ENCODE measurements around the gene CTBP1. TPM values are rescaled to one million over a fixed set of nuclear protein-coding genes. Genes with fewer than 3 reads are reported as not detected.

CTBP1 gene
- total RNA-seq, 1 donor: 246 TPM

DNA sequence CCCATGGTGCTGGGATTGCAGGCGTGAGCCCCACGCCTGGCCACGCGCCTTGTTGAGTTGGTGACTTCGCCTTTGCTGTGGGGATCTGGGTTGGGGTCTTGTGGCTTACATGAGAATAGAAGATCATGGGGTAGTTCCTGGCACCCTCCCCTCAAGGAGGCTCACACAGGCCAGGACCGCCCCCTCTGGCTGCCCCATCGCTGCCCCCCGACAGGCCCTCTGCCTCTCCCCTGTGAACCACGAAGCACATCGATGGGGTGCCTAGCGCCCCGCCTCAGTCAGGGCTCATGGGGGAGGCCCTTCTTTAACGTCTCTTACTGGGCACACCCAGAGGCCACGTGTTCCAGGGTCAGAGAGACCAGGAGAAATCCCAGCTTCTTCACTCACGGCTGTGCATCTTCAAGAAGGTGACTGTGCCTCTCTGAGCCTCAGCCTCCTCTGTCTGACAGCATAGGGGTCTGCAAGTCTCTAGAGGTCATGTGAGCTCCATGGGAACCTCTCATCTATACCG lies 53.0 kb downstream of the CTBP1 start:
- H3K4me1 ChIP-seq (ENCODE audit: insufficient read depth, low read length): peaks cover 37% of the 10 kb centered on the region

DNA sequence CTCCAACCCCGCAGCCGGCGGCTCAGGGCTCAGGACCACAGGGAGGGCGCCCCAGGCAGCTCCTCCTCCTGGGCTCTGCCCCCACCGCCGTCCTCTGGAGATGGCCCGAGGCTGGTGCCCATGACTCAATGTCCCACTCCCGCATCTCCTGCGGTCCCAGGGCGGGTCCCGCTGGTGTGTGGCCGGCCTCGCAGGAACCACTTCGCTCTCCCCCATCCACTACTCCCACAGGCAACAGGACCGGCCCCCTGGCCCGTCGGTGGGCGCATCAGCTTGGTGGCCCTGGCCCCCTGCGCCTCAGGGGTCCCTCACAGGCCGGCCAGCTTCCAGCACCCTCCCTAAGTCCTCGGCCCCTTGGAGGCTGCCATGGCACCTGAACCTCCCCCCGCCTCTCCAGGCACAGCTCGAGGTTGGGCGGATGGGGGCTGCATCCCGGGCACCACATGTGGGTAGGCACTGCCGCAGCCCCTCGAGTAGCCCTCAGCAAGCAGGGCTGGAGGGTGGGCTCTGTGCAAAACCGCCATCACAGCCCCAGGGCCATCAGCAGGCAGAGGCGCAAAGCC lies 53.7 kb downstream of the CTBP1 start:
- Histone ChIP-seq H4K20me1 (ENCODE audit: insufficient read depth, low read length) (no peaks in the 10 kb centered on the region), H3K4me1 (ENCODE audit: insufficient read depth, low read length) (peaks cover 30% of the 10 kb centered on the region), H3K9me3 (ENCODE audit: low read depth, low read length) (no peaks in the 10 kb centered on the region), H3K27ac (ENCODE audit: low read depth, low read length) (no peak overlapping the region), H3K4me2 (ENCODE audit: insufficient read depth, low read length) (no peak overlapping the region), H3K4me3 (ENCODE audit: insufficient read depth, low read length) (peak overlapping the region; percentile 47), H3K36me3 (ENCODE audit: insufficient read depth, low read length) (no peaks in the 10 kb centered on the region), H2AFZ (ENCODE audit: low read length) (no peak overlapping the region), H3K27me3 (ENCODE audit: insufficient read depth, low read length) (no peaks in the 10 kb centered on the region), H3K79me2 (ENCODE audit: insufficient read depth, low read length) (no peaks in the 10 kb centered on the region)
- TF ChIP-seq, protein P1, sequence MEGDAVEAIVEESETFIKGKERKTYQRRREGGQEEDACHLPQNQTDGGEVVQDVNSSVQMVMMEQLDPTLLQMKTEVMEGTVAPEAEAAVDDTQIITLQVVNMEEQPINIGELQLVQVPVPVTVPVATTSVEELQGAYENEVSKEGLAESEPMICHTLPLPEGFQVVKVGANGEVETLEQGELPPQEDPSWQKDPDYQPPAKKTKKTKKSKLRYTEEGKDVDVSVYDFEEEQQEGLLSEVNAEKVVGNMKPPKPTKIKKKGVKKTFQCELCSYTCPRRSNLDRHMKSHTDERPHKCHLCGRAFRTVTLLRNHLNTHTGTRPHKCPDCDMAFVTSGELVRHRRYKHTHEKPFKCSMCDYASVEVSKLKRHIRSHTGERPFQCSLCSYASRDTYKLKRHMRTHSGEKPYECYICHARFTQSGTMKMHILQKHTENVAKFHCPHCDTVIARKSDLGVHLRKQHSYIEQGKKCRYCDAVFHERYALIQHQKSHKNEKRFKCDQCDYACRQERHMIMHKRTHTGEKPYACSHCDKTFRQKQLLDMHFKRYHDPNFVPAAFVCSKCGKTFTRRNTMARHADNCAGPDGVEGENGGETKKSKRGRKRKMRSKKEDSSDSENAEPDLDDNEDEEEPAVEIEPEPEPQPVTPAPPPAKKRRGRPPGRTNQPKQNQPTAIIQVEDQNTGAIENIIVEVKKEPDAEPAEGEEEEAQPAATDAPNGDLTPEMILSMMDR (IDR thresholded peaks at IDR 0.05; ENCODE audit: extremely low read depth, low read depth, low read length): no peak
- peak; percentile 65 for DNase-seq (ENCODE audit: insufficient read length, low spot score, missing footprints)

More for the DNA sequence above, 53.0 kb downstream of the CTBP1 start:
- TF ChIP-seq, protein P1 (IDR thresholded peaks at IDR 0.05; ENCODE audit: extremely low read depth, low read depth, low read length): no peak
- H3K36me3 ChIP-seq (ENCODE audit: insufficient read depth, low read length): no peaks in the 10 kb centered on the region
- H4K20me1 ChIP-seq (ENCODE audit: insufficient read depth, low read length): no peaks in the 10 kb centered on the region
- peak; percentile 74 for DNase-seq (ENCODE audit: insufficient read length, low spot score, missing footprints)
- no peaks in the 10 kb centered on the region for H3K27me3 ChIP-seq (ENCODE audit: insufficient read depth, low read length)
- no peak overlapping the region for H3K27ac ChIP-seq (ENCODE audit: low read depth, low read length)
- H3K9me3 ChIP-seq (ENCODE audit: low read depth, low read length): no peaks in the 10 kb centered on the region
- no peak overlapping the region for H2AFZ ChIP-seq (ENCODE audit: low read length)
- no peak overlapping the region for H3K4me2 ChIP-seq (ENCODE audit: insufficient read depth, low read length)
- H3K79me2 ChIP-seq (ENCODE audit: insufficient read depth, low read length): no peaks in the 10 kb centered on the region
- H3K4me3 ChIP-seq (ENCODE audit: insufficient read depth, low read length): no peak overlapping the region

DNA sequence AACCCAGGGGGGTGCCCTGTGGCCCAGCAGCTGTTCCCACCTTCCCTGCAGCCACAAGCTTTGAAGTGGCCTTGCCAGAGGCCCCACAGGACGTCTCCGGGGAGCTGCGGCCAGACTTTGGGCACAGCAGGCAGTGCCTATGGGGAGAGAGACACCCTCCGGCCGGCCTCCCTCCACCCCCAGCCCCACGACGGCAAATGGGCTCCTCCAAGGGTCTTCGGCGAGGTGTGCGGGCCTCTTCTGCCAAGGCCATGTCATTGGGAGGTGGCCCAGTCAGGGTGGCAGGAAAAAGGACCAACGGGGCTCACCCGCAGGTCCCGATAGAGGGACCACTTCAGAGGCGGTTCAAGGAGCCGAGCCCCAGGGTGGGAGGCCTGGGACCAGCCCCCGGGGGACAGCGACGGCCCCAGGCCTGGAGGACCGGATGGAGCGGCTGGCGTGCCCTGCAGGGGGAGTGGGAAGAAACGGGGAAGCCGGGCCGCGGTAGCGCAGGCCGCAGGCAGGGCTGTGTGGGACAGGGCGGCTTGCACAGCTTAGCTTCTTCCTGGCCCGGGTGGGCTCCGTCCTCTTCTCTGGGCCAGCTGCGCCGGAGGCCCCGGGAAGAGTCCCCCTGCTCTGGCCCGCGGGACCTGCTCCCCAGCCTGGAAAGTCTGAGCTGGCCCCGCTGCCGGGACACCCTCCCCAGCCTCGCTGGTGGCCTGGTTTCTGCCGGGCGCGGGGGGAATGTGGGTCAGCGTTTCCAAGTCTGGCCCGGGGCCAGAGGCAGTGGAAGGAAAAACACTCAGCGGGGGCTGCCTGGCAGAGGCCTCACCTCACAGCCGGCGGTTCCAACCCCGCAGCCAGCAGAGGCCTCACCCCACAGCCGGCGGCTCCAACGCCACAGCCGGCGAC lies 54.7 kb downstream of the CTBP1 start:
- H3K9me3 ChIP-seq (ENCODE audit: low read depth, low read length): no peaks in the 10 kb centered on the region
- peak overlapping the region; percentile 47 for H3K4me3 ChIP-seq (ENCODE audit: insufficient read depth, low read length)
- TF ChIP-seq, protein P1 (IDR thresholded peaks at IDR 0.05; ENCODE audit: extremely low read depth, low read depth, low read length): no peak
- H3K79me2 ChIP-seq (ENCODE audit: insufficient read depth, low read length): no peaks in the 10 kb centered on the region
- H4K20me1 ChIP-seq (ENCODE audit: insufficient read depth, low read length): no peaks in the 10 kb centered on the region
- peak; percentile 96 for DNase-seq (ENCODE audit: insufficient read length, low spot score, missing footprints)
- peak overlapping the region; percentile 64 for H3K4me2 ChIP-seq (ENCODE audit: insufficient read depth, low read length)
- no peaks in the 10 kb centered on the region for H3K36me3 ChIP-seq (ENCODE audit: insufficient read depth, low read length)
- H3K27me3 ChIP-seq (ENCODE audit: insufficient read depth, low read length): no peaks in the 10 kb centered on the region
- H2AFZ ChIP-seq (ENCODE audit: low read length): peak overlapping the region; percentile 38
- H3K27ac ChIP-seq (ENCODE audit: low read depth, low read length): no peak overlapping the region
- H3K4me1 ChIP-seq (ENCODE audit: insufficient read depth, low read length): peaks cover 28% of the 10 kb centered on the region
